Osteocyte (in vitro differentiated cells): ENCODE measurements around the gene ELAVL4. TPM values are rescaled to one million over a fixed set of nuclear protein-coding genes. Genes with fewer than 3 reads are reported as not detected.

Experiments
- DNase-seq: peaks from one replicate; pipeline ENCODE4 v3.0.0; 2021; ENCODE audit warnings: mixed read lengths; ENCODE audit not compliant: unreplicated experiment; ENCODE audit errors: extremely low spot score
- H3K27ac Mint-ChIP-seq: one replicate; pipeline ENCODE4 v1.8.0; 2021; ENCODE audit warnings: mild to moderate bottlenecking, mixed read lengths; ENCODE audit not compliant: unreplicated experiment
- H3K27me3 Mint-ChIP-seq: one replicate; pipeline ENCODE4 v1.8.0; 2021; ENCODE audit warnings: mixed read lengths; ENCODE audit not compliant: unreplicated experiment
- H3K36me3 Mint-ChIP-seq: one replicate; pipeline ENCODE4 v1.8.0; 2021; ENCODE audit warnings: mixed read lengths; ENCODE audit not compliant: unreplicated experiment
- H3K4me1 Mint-ChIP-seq: one replicate; pipeline ENCODE4 v1.8.0; 2021; ENCODE audit warnings: mixed read lengths; ENCODE audit not compliant: unreplicated experiment
- H3K4me3 Mint-ChIP-seq: one replicate; pipeline ENCODE4 v1.8.0; 2021; ENCODE audit warnings: mild to moderate bottlenecking, moderate library complexity, mixed read lengths; ENCODE audit not compliant: unreplicated experiment
- H3K9me3 Mint-ChIP-seq: one replicate; pipeline ENCODE4 v1.8.0; 2021; ENCODE audit warnings: mixed read lengths; ENCODE audit not compliant: unreplicated experiment
- total RNA-seq: library from RNA; stranded (reverse); gene quantifications from 2 replicates; pipeline ENCODE4 v1.2.1, GENCODE V29; 2021
- TF ChIP-seq, protein P1 (sequence below): fragments of 200-600 bp; sonication (generic); IDR thresholded peaks from 2 replicates; pipeline ENCODE4 v1.5.0; 2021; ENCODE audit warnings: antibody characterized with exemption, mild to moderate bottlenecking, moderate library complexity

The ELAVL4 gene
- total RNA-seq, 1 donor from 2014 or later: not detected

DNA sequence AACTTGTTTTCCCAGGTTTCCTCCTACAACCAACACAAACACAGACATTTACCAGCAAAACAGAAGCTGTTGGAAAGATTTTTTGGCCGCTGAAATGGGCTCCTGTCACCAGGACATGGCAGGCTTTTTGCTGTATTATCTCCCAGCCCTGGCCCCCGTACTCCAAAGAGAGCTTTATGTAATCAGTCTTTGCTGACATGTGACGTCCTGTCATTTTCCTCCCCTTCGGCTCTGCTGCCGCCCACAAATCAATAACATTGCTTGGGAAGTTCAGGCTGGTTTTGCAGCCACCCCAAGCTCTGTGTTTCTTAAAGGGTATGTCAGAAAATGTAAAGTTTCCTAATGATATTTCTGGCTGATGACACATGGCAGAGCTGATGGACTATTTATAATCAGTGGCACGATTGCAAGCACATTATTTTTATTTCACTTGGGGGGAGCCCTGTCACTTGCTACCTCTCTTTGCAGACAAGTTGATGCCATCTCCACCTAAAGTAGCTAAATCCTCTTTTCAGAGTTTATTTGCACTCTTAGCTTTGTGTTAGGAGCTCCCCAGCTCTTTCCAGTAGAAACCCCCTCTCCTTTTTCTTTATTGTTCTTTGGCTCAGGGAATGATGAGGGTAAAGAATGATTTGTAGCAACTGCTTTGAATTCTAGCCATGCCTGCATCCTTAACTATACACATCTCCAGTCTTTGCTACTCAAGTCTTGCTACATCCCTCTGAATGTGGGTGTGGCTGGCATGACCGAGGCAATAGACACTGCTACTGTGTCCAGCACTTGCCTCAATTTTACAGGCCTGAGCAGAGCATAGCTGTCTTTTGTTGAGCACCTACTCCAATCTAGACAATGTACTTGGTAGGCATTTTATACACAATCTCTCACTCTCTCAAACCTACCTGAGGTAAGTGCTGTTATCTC is 67.3 kb downstream of the ELAVL4 start:
- Mint-ChIP-seq H3K9me3 (no peaks in the 10 kb centered on the region), H3K4me1 (no peaks in the 10 kb centered on the region), H3K4me3 (no peak overlapping the region), H3K27me3 (no peaks in the 10 kb centered on the region), H3K36me3 (no peaks in the 10 kb centered on the region), H3K27ac (no peak overlapping the region)
- TF ChIP-seq, protein P1, sequence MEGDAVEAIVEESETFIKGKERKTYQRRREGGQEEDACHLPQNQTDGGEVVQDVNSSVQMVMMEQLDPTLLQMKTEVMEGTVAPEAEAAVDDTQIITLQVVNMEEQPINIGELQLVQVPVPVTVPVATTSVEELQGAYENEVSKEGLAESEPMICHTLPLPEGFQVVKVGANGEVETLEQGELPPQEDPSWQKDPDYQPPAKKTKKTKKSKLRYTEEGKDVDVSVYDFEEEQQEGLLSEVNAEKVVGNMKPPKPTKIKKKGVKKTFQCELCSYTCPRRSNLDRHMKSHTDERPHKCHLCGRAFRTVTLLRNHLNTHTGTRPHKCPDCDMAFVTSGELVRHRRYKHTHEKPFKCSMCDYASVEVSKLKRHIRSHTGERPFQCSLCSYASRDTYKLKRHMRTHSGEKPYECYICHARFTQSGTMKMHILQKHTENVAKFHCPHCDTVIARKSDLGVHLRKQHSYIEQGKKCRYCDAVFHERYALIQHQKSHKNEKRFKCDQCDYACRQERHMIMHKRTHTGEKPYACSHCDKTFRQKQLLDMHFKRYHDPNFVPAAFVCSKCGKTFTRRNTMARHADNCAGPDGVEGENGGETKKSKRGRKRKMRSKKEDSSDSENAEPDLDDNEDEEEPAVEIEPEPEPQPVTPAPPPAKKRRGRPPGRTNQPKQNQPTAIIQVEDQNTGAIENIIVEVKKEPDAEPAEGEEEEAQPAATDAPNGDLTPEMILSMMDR: no peak
- DNase-seq: no peak

DNA sequence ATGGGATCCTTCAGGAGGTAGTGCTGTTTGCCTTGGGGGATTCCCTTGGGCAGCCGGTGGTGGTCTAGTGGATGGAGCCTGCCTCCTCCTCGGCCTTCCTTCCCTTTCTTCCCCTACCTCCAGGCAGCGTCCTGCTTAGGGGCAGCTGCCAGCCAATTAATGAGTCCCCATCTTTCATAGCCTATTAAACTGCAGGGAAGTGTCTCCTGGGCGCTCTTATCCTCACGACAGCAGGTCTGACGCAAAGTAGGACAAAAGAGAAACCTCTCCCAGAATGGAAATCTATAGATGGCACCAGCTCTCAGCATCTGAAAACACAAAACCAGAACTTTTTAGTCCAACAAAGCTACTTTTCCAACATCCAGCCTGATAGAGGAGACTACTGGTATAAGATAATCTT is 69.3 kb downstream of the ELAVL4 start:
- Mint-ChIP-seq H3K4me3 (no peak overlapping the region), H3K4me1 (no peaks in the 10 kb centered on the region), H3K36me3 (no peaks in the 10 kb centered on the region), H3K27ac (no peak overlapping the region), H3K27me3 (no peaks in the 10 kb centered on the region), H3K9me3 (no peaks in the 10 kb centered on the region)
- no peak for DNase-seq
- TF ChIP-seq, protein P1: no peak

DNA sequence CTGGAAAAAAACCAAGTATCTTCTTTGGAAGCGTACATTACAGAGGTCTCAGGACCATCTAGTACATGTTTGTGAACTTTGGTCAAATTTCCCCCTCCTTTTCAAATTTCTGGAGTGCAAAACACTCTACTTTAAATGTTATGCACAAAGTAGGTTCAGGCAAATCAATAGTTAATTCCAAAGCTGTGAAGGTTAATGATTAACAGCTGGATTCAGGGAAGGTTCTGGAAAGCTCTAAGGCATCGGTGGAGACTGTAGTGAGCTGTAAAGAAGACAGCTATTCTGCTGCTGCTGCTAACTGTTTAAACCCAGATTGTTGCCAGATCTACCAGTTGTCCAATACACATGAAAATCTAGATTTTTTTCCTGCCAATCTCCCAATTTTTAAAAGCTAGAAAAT is 70.9 kb downstream of the ELAVL4 start:
- TF ChIP-seq, protein P1: no peak
- Mint-ChIP-seq H3K4me1 (no peaks in the 10 kb centered on the region), H3K27me3 (no peaks in the 10 kb centered on the region), H3K4me3 (no peak overlapping the region), H3K9me3 (no peaks in the 10 kb centered on the region), H3K27ac (no peak overlapping the region), H3K36me3 (no peaks in the 10 kb centered on the region)
- no peak for DNase-seq

DNA sequence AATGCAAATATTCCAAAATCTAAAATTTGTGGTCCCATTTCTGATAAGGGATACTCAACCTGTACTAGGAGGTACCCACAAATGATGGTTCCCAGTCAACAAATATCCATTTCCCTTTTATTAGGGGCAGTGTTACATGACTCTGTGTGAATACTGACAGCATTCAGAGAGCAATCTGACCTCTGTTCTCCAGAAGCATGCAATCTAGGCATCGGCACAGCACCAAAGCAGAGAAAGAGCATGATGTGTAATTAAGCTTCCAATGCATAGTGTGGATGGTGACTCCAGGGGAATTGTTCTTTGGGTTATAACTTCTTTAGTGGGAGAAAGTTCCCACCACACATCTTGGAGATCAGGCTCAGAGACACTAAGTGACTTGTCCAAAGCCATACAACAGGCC is 71.6 kb downstream of the ELAVL4 start:
- no peak overlapping the region for H3K27ac Mint-ChIP-seq
- H3K36me3 Mint-ChIP-seq: no peaks in the 10 kb centered on the region
- no peaks in the 10 kb centered on the region for H3K4me1 Mint-ChIP-seq
- H3K27me3 Mint-ChIP-seq: no peaks in the 10 kb centered on the region
- H3K4me3 Mint-ChIP-seq: no peak overlapping the region
- TF ChIP-seq, protein P1: no peak
- no peak for DNase-seq
- H3K9me3 Mint-ChIP-seq: no peaks in the 10 kb centered on the region

DNA sequence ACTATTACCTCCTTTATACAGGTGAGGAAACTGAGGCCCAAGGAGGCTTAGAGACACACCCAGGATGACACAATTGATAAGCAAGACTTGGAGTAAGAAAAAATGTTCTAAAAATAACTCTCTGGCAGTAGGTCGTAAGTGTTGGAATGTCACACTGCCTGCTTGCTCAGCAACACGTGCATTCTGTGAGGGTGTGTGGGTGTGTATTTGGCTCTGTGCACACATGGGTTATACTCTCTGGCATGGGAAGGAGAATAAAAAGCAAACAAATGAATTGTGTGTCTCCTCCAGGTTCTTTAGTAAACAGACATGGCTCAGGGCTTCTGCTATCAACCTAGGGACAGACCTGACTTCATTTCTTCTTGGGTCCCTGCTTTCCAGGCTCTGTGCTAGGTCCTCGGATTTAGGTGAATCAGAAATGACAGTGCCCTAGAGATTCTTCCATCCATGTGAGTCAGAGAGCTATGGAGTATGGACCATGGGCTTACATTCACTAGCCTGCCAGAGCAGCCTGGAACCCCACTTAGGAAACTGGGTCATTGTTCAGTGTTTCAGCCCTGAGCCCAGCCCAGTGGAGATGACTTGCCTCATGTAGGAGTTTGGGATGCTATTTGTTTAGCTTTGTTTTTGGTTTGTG is 72.4 kb downstream of the ELAVL4 start:
- Mint-ChIP-seq H3K27me3 (no peaks in the 10 kb centered on the region), H3K9me3 (no peaks in the 10 kb centered on the region)
- TF ChIP-seq, protein P1: no peak

More for the DNA sequence above, 72.4 kb downstream of the ELAVL4 start:
- H3K36me3 Mint-ChIP-seq: no peaks in the 10 kb centered on the region
- H3K4me1 Mint-ChIP-seq: no peaks in the 10 kb centered on the region
- H3K27ac Mint-ChIP-seq: no peak overlapping the region
- no peak for DNase-seq
- H3K4me3 Mint-ChIP-seq: no peak overlapping the region
